Measurements from ENCODE around the gene LONRF2.

LONRF2 gene

GRCh38 chr2:100230754-100231153, 91.5 kb downstream of the LONRF2 start:
- DNase-seq: no peak

- no peak for DNase-seq
Measured at GRCh38 chr2:100228967-100229366, 93.3 kb downstream of the LONRF2 start.

GRCh38 chr2:100228415-100228814, 93.9 kb downstream of the LONRF2 start:
- DNase-seq: no peak

- no peak for DNase-seq
Measured at GRCh38 chr2:100224988-100225710, 97.2 kb downstream of the LONRF2 start.

GRCh38 chr2:100223502-100223901, 98.8 kb downstream of the LONRF2 start:
- DNase-seq: no peak
